GM12864 (cell line): ENCODE data around the gene ZNF500.

Experiments used
- DNase-seq: peaks from one replicate; pipeline ENCODE4 v3.0.0-alpha.2; 2011; ENCODE audit warnings: low read depth
- H3K4me3 ChIP-seq: 2 replicates; pipeline ENCODE4 v1.5.1; 2011; ENCODE audit warnings: mild to moderate bottlenecking, low read depth, low read length, control low read depth
- CTCF ChIP-seq: IDR thresholded peaks from 2 replicates; pipeline ENCODE4 v1.5.1; 2011; ENCODE audit warnings: low read depth, mild to moderate bottlenecking, moderate library complexity, low read length, control low read depth, inconsistent platforms; ENCODE audit errors: missing control alignments

Gene ZNF500

DNA sequence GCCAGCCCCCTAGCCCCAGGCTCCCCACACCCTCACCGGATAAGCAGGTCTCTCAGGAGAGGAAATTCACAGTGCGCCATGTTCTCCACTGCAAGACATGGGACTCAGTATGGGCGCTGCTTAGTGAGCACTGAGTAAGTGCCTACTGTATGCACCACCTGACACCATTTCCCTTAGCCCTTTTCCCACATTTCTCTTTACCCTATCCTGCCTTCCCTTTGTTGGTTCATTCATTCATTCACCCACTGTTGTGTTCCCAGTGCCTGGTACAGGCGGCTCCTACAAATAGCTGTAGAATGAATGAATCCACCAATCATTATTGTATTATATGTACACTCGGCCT, 11.1 kb upstream of the ZNF500 start:
- no peak for TF ChIP-seq CTCF
- no peak overlapping the region for H3K4me3 ChIP-seq
- no peak for DNase-seq

DNA sequence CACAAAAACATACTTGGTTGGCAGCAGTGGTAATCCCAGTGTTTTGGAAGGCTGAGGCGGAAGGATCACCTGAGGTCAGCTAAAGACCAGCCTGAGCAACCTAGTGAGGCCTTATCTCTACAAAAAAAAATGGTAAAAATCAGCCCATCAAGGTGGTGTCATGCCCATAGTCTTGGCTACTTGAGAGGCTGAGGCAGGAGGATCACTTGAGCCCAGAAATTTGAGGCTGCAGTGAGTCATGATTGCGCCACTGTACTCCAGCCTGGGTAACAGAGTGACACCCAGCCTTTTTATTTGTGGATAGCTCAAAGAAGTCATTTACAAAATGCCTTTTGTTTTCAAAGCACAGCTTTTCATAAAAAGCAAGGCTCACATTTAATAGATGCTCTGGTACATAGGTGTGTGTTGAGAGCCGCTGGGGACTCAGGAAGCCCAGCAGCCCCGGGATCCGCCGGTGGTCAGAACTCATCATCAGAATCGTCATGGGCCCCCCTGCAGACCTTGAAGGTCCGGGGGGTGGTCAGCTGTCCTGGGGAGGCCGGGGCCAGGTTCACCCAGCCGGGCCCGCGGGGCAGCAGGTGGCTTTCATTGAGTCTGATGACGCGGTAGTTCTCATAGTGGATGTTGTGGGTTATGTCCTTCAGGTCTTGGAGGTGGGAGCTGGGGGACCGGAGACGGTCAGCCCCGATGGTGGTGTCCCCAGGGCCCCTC, 10.5 kb upstream of the ZNF500 start:
- no peak for TF ChIP-seq CTCF
- no peak for DNase-seq
- no peak overlapping the region for H3K4me3 ChIP-seq

- no peak overlapping the region for H3K4me3 ChIP-seq
- no peak for DNase-seq
- TF ChIP-seq CTCF: no peak
These were observed 9.3 kb upstream of the ZNF500 start for GRCh38 chr16:4776141-4776705.

DNA sequence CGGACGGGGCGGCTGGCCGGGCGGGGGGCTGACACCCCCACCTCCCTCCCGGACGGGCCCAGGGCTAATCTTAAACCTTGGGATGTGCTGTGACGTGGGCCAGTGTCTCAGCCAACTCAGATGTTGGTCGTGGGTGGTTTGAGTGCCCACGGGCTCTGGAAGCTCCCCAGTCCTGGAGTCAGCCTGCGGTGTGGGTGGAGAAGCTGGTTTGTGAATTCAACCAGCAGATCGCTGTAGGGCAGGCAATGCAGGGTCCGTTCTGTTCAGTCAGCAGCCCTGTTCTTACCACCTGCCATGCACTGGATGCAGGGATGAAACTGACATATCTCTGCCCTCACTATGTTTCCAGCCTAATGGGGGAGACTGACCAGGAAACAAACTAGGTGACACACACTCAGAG, 8.0 kb upstream of the ZNF500 start:
- DNase-seq: no peak
- H3K4me3 ChIP-seq: no peak overlapping the region
- TF ChIP-seq CTCF: no peak

DNA sequence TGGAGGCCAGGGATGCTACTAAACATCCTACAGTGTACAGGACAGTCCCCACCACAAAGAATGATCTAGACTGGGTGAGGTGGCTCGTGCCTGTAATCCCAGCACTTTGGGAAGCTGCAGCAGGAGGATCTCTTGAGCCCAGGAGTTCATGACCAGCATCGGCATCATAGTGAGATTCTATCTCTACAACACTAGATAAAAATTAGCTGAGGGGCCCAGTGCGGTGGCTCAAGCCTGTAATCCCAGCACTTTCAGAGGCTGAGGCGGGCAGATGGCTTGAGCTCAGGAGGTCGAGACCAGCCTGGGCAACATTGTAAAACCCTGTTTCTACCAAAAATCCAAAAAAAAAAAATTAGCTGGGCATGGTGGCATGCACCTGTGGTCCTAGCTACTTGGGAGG, 5.4 kb upstream of the ZNF500 start:
- no peak for DNase-seq
- H3K4me3 ChIP-seq: no peak overlapping the region
- no peak for TF ChIP-seq CTCF

- H3K4me3 ChIP-seq: no peak overlapping the region
- DNase-seq: no peak
- no peak for TF ChIP-seq CTCF
These were observed 4.7 kb upstream of the ZNF500 start for GRCh38 chr16:4771646-4772045.

DNA sequence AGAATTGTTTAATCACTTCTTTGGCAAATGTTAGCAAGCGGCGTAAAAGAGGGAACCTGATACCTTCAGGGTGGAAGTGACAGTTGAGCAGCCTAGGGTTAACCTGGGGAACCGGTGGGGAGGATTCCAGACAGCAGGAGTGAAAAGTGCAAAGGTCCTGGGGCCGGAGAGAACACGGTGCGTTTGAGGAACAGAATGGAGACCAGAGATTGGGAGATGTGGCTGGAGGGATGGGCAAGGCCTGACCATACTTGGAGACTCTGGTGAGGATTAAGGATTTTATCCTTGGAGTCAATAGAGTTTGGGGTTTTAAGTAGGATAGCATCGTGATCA, 2.3 kb upstream of the ZNF500 start:
- DNase-seq: no peak
- no peak for TF ChIP-seq CTCF
- no peak overlapping the region; the same call in 1 of the 2 replicates for H3K4me3 ChIP-seq
